Activated CD4-positive, alpha-beta T cell treated with anti-CD3 and anti-CD28 coated beads, Interleukin-2, amount 10 ng/mL, durations not matched to agents 7 days and 5 days (primary cell): ENCODE measurements around the gene TSSK3. TPM values are rescaled to one million over a fixed set of nuclear protein-coding genes. Genes with fewer than 3 reads are reported as not detected.

Source experiments
- CTCF ChIA-PET: fragments of 350-600 bp; sonication (Branson Sonifier 250); formaldehyde crosslinking; loops from one replicate; lab custom pipeline; 2021; ENCODE audit warnings: antibody characterized with exemption; lab: Charles Lee
- POLR2A ChIA-PET: fragments of 350-600 bp; sonication (Branson Sonifier 250); formaldehyde crosslinking; loops from one replicate; lab custom pipeline; 2021; ENCODE audit warnings: antibody characterized with exemption; lab: Charles Lee
- DNase-seq: peaks from one replicate; pipeline ENCODE4 v3.0.0-alpha.2; 2020
- H3K27ac Mint-ChIP-seq: one replicate; pipeline ENCODE4 v1.8.0; 2021; ENCODE audit warnings: mild to moderate bottlenecking, moderate library complexity, mixed read lengths
- H3K27me3 Mint-ChIP-seq: one replicate; pipeline ENCODE4 v1.8.0; 2021; ENCODE audit warnings: mixed read lengths
- H3K36me3 Mint-ChIP-seq: one replicate; pipeline ENCODE4 v1.8.0; 2021; ENCODE audit warnings: low read depth, mixed read lengths
- H3K4me1 Mint-ChIP-seq: one replicate; pipeline ENCODE4 v1.8.0; 2021; ENCODE audit warnings: mixed read lengths
- H3K4me3 Mint-ChIP-seq: one replicate; pipeline ENCODE4 v1.8.0; 2021; ENCODE audit warnings: mild to moderate bottlenecking, moderate library complexity, mixed read lengths
- H3K9me3 Mint-ChIP-seq: one replicate; pipeline ENCODE4 v1.8.0; 2021; ENCODE audit warnings: mixed read lengths
- total RNA-seq, 2 experiments: library from RNA; stranded (reverse); gene quantifications; one replicate each; pipeline ENCODE4 v1.2.3, GENCODE V29; 2021

The TSSK3 gene
- total RNA-seq, 2 experiments from 2014 or later = 1.5 to 2.2 TPM

GRCh38 chr1:32334274-32334861 is 28.0 kb upstream of the TSSK3 start:
- peaks cover 49% of the 10 kb centered on the region for H3K4me1 Mint-ChIP-seq
- no peaks in the 10 kb centered on the region for H3K9me3 Mint-ChIP-seq
- ChIA-PET CTCF (no interaction called here), POLR2A (interaction anchor here (0.6 kb wide), 1 partner anchor 29 kb away, joined by 4 read pairs; no protein-coding TSS in a partner anchor)
- H3K4me3 Mint-ChIP-seq = peak overlapping the region; percentile 82
- no peaks in the 10 kb centered on the region for H3K27me3 Mint-ChIP-seq
- no peak for DNase-seq
- H3K36me3 Mint-ChIP-seq = peaks cover 43% of the 10 kb centered on the region
- H3K27ac Mint-ChIP-seq = peak overlapping the region; percentile 22

- CTCF ChIA-PET = interaction anchor here (0.6 to 0.7 kb wide), 3 partner anchors 12 to 87 kb away, joined by 3 to 5 read pairs (median 5); no protein-coding TSS in a partner anchor
- DNase-seq = peak; percentile 56
- POLR2A ChIA-PET = interaction anchor here (0.6 to 1.4 kb wide), 5 partner anchors 13 to 119 kb away, joined by 3 to 6 read pairs (median 4); no protein-coding TSS in a partner anchor
- Mint-ChIP-seq H3K4me1 (peaks cover 48% of the 10 kb centered on the region), H3K36me3 (peaks cover 38% of the 10 kb centered on the region), H3K27ac (no peak overlapping the region), H3K4me3 (peak overlapping the region; percentile 82), H3K27me3 (no peaks in the 10 kb centered on the region), H3K9me3 (no peaks in the 10 kb centered on the region)
Observed at GRCh38 chr1:32334864-32335534, 27.3 kb upstream of the TSSK3 start.

- Mint-ChIP-seq H3K4me1 (peaks cover 48% of the 10 kb centered on the region), H3K36me3 (peaks cover 37% of the 10 kb centered on the region), H3K4me3 (peak overlapping the region; percentile 82), H3K27me3 (no peaks in the 10 kb centered on the region), H3K9me3 (no peaks in the 10 kb centered on the region), H3K27ac (no peak overlapping the region)
- ChIA-PET POLR2A (interaction anchor here (0.5 to 1.4 kb wide), 8 partner anchors 12 to 119 kb away, joined by 3 to 6 read pairs (median 4); no protein-coding TSS in a partner anchor), CTCF (interaction anchor here (0.5 to 1.4 kb wide), 5 partner anchors 13 to 87 kb away, joined by 3 to 5 read pairs (median 5); no protein-coding TSS in a partner anchor)
- no peak for DNase-seq
Observed at GRCh38 chr1:32335535-32335789, 26.9 kb upstream of the TSSK3 start.

GRCh38 chr1:32335790-32336590 is 26.3 kb upstream of the TSSK3 start, which contains the start of gene MARCKSL1:
MARCKSL1 (minus strand) TSS chr1:32336233; CDS start chr1:32336033, 200 bp downstream.
- Mint-ChIP-seq H3K36me3 (peaks cover 33% of the 10 kb centered on the region), H3K27ac (no peak within 1 kb of the TSS), H3K4me1 (peaks cover 48% of the 10 kb centered on the region), H3K27me3 (no peaks in the 10 kb centered on the region), H3K9me3 (no peaks in the 10 kb centered on the region), H3K4me3 (peak within 1 kb of the TSS; percentile 82)
- ChIA-PET POLR2A (interaction anchor here (0.5 to 1.4 kb wide), 9 partner anchors 9 to 120 kb away, joined by 3 to 6 read pairs (median 4); no protein-coding TSS in a partner anchor), CTCF (interaction anchor here (0.5 to 1.8 kb wide), 8 partner anchors 9 to 154 kb away, joined by 3 to 6 read pairs (median 4); no protein-coding TSS in a partner anchor)
- peak; percentile 82 for DNase-seq

- Mint-ChIP-seq H3K9me3 (no peaks in the 10 kb centered on the region), H3K4me3 (peak overlapping the region; percentile 58), H3K4me1 (peaks cover 50% of the 10 kb centered on the region), H3K27ac (no peak overlapping the region), H3K27me3 (no peaks in the 10 kb centered on the region), H3K36me3 (peaks cover 27% of the 10 kb centered on the region)
- DNase-seq = no peak
- POLR2A ChIA-PET = interaction anchor here (0.9 to 1.4 kb wide), 6 partner anchors 8 to 121 kb away, joined by 3 to 6 read pairs (median 4); no protein-coding TSS in a partner anchor
- CTCF ChIA-PET = interaction anchor here (0.7 to 1.8 kb wide), 6 partner anchors 8 to 121 kb away, joined by 3 to 6 read pairs (median 4); no protein-coding TSS in a partner anchor
Observed at GRCh38 chr1:32336591-32336932, 25.8 kb upstream of the TSSK3 start.

- Mint-ChIP-seq H3K4me3 (peak overlapping the region; percentile 58), H3K4me1 (peaks cover 51% of the 10 kb centered on the region), H3K9me3 (no peaks in the 10 kb centered on the region), H3K27ac (no peak overlapping the region), H3K36me3 (peaks cover 22% of the 10 kb centered on the region), H3K27me3 (no peaks in the 10 kb centered on the region)
- DNase-seq = peak; percentile 54
- ChIA-PET POLR2A (interaction anchor here (0.7 kb wide), 1 partner anchor 10 kb away, joined by 3 read pairs; no protein-coding TSS in a partner anchor), CTCF (interaction anchor here (0.5 to 1.8 kb wide), 8 partner anchors 10 to 338 kb away, joined by 3 to 6 read pairs (median 4); partner anchors contain the start of gene TMEM39B)
Observed at GRCh38 chr1:32336963-32337675, 25.2 kb upstream of the TSSK3 start.

- Mint-ChIP-seq H3K4me3 (peak overlapping the region; percentile 3), H3K9me3 (no peaks in the 10 kb centered on the region), H3K27me3 (no peaks in the 10 kb centered on the region), H3K4me1 (peaks cover 56% of the 10 kb centered on the region), H3K27ac (peak overlapping the region; percentile 14), H3K36me3 (peaks cover 14% of the 10 kb centered on the region)
- ChIA-PET POLR2A (interaction anchor here (0.7 kb wide), 1 partner anchor 9 kb away, joined by 3 read pairs; no protein-coding TSS in a partner anchor), CTCF (interaction anchor here (0.5 to 1.6 kb wide), 4 partner anchors 9 to 265 kb away, joined by 3 to 6 read pairs (median 4); partner anchors contain the start of gene TMEM39B)
- DNase-seq = no peak
Observed at GRCh38 chr1:32337855-32338636, 24.3 kb upstream of the TSSK3 start.

GRCh38 chr1:32338637-32339145 is 23.6 kb upstream of the TSSK3 start:
- Mint-ChIP-seq H3K36me3 (peaks cover 10% of the 10 kb centered on the region), H3K4me1 (peaks cover 54% of the 10 kb centered on the region), H3K27me3 (no peaks in the 10 kb centered on the region), H3K4me3 (no peak overlapping the region), H3K27ac (peak overlapping the region; percentile 14), H3K9me3 (no peaks in the 10 kb centered on the region)
- no peak for DNase-seq
- CTCF ChIA-PET = no interaction called here
- POLR2A ChIA-PET = interaction anchor here (0.5 kb wide), 1 partner anchor 41 kb away, joined by 6 read pairs; no protein-coding TSS in a partner anchor

GRCh38 chr1:32339363-32339978 is 22.9 kb upstream of the TSSK3 start:
- POLR2A ChIA-PET = interaction anchor here (0.5 kb wide), 1 partner anchor 41 kb away, joined by 6 read pairs; no protein-coding TSS in a partner anchor
- CTCF ChIA-PET = interaction anchor here (0.5 kb wide), 1 partner anchor 604 kb away, joined by 3 read pairs; no protein-coding TSS in a partner anchor
- no peak overlapping the region for H3K4me3 Mint-ChIP-seq
- peaks cover 4% of the 10 kb centered on the region for H3K36me3 Mint-ChIP-seq
- no peak for DNase-seq
- peak overlapping the region; percentile 14 for H3K27ac Mint-ChIP-seq
- H3K4me1 Mint-ChIP-seq = peaks cover 47% of the 10 kb centered on the region
- H3K27me3 Mint-ChIP-seq = no peaks in the 10 kb centered on the region
- H3K9me3 Mint-ChIP-seq = no peaks in the 10 kb centered on the region

- H3K4me1 Mint-ChIP-seq = peaks cover 50% of the 10 kb centered on the region
- H3K9me3 Mint-ChIP-seq = no peaks in the 10 kb centered on the region
- no peak for DNase-seq
- H3K27me3 Mint-ChIP-seq = peaks cover 2% of the 10 kb centered on the region
- POLR2A ChIA-PET = no interaction called here
- CTCF ChIA-PET = interaction anchor here (0.6 to 1.5 kb wide), 3 partner anchors 11 to 255 kb away, joined by 3 to 5 read pairs (median 3); no protein-coding TSS in a partner anchor
- H3K27ac Mint-ChIP-seq = no peak overlapping the region
- no peaks in the 10 kb centered on the region for H3K36me3 Mint-ChIP-seq
- H3K4me3 Mint-ChIP-seq = no peak overlapping the region
Observed at GRCh38 chr1:32341186-32341757, 21.1 kb upstream of the TSSK3 start.
